SU-DHL-6 (cell line): ENCODE data around the gene MAML2.

Experiments used
- EZH2phosphoT487 ChIP-seq: fragments of 200-600 bp; sonication (generic), shearing (Covaris generic); conservative IDR thresholded peaks from 2 replicates; pipeline ENCODE4 v1.6.1; 2018; ENCODE audit warnings: mild to moderate bottlenecking, antibody characterized with exemption, low read length, moderate library complexity, mixed read lengths
- TF ChIP-seq, protein P1 (sequence below): fragments of 200-600 bp; sonication (generic); IDR thresholded peaks from one replicate; pipeline ENCODE4 v1.5.1; 2017; ENCODE audit warnings: antibody characterized with exemption, mild to moderate bottlenecking, low read length, moderate library complexity; ENCODE audit not compliant: insufficient read depth, poor library complexity, severe bottlenecking

GRCh38 chr11:96033095-96033494 is 309.9 kb downstream of the MAML2 start:
- TF ChIP-seq, protein P1, sequence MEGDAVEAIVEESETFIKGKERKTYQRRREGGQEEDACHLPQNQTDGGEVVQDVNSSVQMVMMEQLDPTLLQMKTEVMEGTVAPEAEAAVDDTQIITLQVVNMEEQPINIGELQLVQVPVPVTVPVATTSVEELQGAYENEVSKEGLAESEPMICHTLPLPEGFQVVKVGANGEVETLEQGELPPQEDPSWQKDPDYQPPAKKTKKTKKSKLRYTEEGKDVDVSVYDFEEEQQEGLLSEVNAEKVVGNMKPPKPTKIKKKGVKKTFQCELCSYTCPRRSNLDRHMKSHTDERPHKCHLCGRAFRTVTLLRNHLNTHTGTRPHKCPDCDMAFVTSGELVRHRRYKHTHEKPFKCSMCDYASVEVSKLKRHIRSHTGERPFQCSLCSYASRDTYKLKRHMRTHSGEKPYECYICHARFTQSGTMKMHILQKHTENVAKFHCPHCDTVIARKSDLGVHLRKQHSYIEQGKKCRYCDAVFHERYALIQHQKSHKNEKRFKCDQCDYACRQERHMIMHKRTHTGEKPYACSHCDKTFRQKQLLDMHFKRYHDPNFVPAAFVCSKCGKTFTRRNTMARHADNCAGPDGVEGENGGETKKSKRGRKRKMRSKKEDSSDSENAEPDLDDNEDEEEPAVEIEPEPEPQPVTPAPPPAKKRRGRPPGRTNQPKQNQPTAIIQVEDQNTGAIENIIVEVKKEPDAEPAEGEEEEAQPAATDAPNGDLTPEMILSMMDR, result no peak
- TF ChIP-seq EZH2phosphoT487, result no peak
